Neural progenitor cell (in vitro differentiated cells): ENCODE results near the gene KRTAP10-3.

Experiments used
- EZH2 ChIP-seq: fragments of 200-600 bp; sonication (generic); IDR thresholded peaks from 2 replicates; pipeline ENCODE4 v1.6.1; 2017; ENCODE audit warnings: antibody characterized with exemption, mild to moderate bottlenecking, moderate library complexity
- EZH2phosphoT487 ChIP-seq: fragments of 200-600 bp; sonication (generic); IDR thresholded peaks from 2 replicates; pipeline ENCODE4 v1.6.1; 2017; ENCODE audit warnings: antibody characterized with exemption
- TF ChIP-seq, protein P1 (sequence below): fragments of 200-600 bp; sonication (generic); IDR thresholded peaks from 2 replicates; pipeline ENCODE4 v1.5.1; 2017; ENCODE audit warnings: antibody characterized with exemption, mild to moderate bottlenecking

DNA sequence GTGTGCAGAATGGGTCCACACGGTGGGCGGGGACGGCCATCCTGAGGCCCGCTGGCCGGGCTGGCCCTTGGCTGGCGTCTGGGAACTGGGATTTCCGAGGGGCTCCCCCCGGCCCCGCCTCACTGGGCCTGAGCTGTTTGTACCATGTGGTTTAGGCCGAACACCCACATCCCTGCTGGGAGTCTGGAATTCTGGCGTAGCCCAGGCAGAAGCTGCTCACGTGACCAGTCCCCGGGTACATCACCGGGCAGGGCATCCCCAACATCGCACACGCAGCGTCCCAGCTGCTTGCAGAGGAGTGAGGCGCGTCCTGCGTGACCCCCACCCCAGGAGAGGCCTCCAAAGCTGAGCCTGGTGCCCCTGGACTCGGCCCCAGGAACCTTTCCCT, 43.9 kb upstream of the KRTAP10-3 start:
- no peak for TF ChIP-seq EZH2
- TF ChIP-seq, protein P1, sequence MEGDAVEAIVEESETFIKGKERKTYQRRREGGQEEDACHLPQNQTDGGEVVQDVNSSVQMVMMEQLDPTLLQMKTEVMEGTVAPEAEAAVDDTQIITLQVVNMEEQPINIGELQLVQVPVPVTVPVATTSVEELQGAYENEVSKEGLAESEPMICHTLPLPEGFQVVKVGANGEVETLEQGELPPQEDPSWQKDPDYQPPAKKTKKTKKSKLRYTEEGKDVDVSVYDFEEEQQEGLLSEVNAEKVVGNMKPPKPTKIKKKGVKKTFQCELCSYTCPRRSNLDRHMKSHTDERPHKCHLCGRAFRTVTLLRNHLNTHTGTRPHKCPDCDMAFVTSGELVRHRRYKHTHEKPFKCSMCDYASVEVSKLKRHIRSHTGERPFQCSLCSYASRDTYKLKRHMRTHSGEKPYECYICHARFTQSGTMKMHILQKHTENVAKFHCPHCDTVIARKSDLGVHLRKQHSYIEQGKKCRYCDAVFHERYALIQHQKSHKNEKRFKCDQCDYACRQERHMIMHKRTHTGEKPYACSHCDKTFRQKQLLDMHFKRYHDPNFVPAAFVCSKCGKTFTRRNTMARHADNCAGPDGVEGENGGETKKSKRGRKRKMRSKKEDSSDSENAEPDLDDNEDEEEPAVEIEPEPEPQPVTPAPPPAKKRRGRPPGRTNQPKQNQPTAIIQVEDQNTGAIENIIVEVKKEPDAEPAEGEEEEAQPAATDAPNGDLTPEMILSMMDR, result no peak
- no peak for TF ChIP-seq EZH2phosphoT487
